HUES48 (cell line): ENCODE results near the gene TREML1.
"Not testable (repeated sequence)": the region's sequence is repeated elsewhere in the genome, so short reads cannot be mapped to it uniquely, and the experiment has no call there.

ENCODE experiments used
- H3K27ac ChIP-seq: one replicate; pipeline ENCODE4 v1.7.0; 2013; ENCODE audit warnings: low read depth, low read length, inconsistent platforms
- H3K27me3 ChIP-seq: 2 replicates; pipeline ENCODE4 v1.6.1; 2013; ENCODE audit warnings: mild to moderate bottlenecking, low read length; ENCODE audit not compliant: control insufficient read depth, insufficient read depth
- H3K36me3 ChIP-seq: 2 replicates; pipeline ENCODE4 v1.6.1; 2013; ENCODE audit warnings: low read length; ENCODE audit not compliant: control insufficient read depth, insufficient read depth
- H3K4me1 ChIP-seq: 2 replicates; pipeline ENCODE4 v1.6.1; 2013; ENCODE audit warnings: mild to moderate bottlenecking, low read length; ENCODE audit not compliant: control insufficient read depth, insufficient read depth
- H3K4me3 ChIP-seq: 2 replicates; pipeline ENCODE4 v1.5.1; 2013; ENCODE audit warnings: mild to moderate bottlenecking, low read depth, low read length
- H3K9ac ChIP-seq: 2 replicates; pipeline ENCODE4 v1.6.1; 2013; ENCODE audit warnings: mild to moderate bottlenecking, low read depth, low read length, moderate library complexity
- H3K9me3 ChIP-seq: 2 replicates; pipeline ENCODE4 v1.6.1; 2013; ENCODE audit warnings: low read length; ENCODE audit not compliant: control insufficient read depth, insufficient read depth

Gene TREML1

DNA sequence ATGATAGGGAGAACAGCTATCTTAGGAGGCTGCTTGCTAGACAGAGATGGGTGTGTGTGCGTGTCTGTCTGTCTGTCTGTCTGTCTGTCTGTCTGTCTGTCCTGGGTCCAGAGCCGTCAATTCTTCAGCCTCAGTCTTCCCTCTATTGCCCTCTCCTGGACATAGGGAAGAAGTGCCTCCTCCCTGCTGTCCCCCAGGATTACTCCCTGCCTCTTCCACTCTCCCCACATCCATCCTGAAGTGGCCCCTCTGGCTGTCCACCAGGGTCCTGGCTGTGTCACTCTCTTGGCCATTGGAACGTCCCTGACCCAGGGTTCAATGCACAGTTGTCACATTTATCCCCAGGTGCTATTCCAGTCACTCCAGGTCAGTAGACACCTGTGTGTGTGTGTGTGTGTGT lies 36.6 kb upstream of the TREML1 start:
- H3K9me3 ChIP-seq = peaks cover 11% of the 10 kb centered on the region; the same call in 1 of the 2 replicates
- H3K9ac ChIP-seq = no peak overlapping the region
- no peaks in the 10 kb centered on the region for H3K36me3 ChIP-seq
- no peaks in the 10 kb centered on the region for H3K27me3 ChIP-seq
- no peaks in the 10 kb centered on the region for H3K4me1 ChIP-seq
- no peak overlapping the region for H3K27ac ChIP-seq
- no peak overlapping the region for H3K4me3 ChIP-seq

DNA sequence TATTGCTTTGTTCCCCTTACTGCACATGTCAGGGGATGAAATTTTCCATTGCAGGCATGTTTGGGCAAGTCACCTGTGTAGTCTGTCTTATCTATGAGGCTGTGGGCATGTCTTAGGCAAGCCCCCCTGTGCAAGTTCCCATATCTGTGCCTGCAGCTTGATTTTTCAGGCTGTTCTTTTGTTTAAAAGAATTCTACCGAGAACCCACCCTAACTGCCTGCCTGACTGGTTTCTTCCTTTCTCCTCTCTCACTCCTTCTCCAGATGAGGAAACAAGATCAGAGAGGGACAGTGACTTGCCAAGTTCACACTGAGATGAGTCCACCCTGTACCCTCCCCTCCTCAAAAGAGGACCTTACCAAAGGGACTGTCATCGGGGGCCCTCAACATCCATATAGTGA lies 35.8 kb upstream of the TREML1 start:
- H3K36me3 ChIP-seq = no peaks in the 10 kb centered on the region
- no peak overlapping the region for H3K27ac ChIP-seq
- no peaks in the 10 kb centered on the region for H3K4me1 ChIP-seq
- H3K9me3 ChIP-seq = peaks cover 11% of the 10 kb centered on the region; the same call in 1 of the 2 replicates
- H3K4me3 ChIP-seq = no peak overlapping the region
- no peaks in the 10 kb centered on the region for H3K27me3 ChIP-seq
- H3K9ac ChIP-seq = no peak overlapping the region

DNA sequence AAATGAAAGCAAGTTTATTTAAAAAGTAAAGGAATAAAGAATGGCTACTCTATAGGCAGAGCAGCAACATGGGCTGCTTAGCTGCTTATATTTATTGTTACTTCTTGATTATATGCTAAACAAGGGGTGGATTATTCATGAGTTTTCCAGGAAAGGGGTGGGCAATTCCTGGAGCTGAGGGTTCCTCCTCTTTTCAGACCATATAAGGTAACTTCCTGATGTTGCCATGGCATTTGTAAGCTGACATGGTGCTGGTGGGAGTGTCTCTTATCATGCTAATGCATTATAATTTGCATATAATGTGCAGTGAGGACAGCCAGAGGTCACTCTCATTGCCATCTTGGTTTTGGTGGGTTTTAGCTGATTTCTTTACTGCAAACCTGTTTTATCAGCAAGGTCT lies 34.9 kb upstream of the TREML1 start:
- H3K27ac ChIP-seq, H3K4me1 ChIP-seq, H3K27me3 ChIP-seq, H3K4me3 ChIP-seq, H3K36me3 ChIP-seq, H3K9ac ChIP-seq: not testable (repeated sequence)
- H3K9me3 ChIP-seq = peaks cover 11% of the 10 kb centered on the region; the same call in 1 of the 2 replicates

DNA sequence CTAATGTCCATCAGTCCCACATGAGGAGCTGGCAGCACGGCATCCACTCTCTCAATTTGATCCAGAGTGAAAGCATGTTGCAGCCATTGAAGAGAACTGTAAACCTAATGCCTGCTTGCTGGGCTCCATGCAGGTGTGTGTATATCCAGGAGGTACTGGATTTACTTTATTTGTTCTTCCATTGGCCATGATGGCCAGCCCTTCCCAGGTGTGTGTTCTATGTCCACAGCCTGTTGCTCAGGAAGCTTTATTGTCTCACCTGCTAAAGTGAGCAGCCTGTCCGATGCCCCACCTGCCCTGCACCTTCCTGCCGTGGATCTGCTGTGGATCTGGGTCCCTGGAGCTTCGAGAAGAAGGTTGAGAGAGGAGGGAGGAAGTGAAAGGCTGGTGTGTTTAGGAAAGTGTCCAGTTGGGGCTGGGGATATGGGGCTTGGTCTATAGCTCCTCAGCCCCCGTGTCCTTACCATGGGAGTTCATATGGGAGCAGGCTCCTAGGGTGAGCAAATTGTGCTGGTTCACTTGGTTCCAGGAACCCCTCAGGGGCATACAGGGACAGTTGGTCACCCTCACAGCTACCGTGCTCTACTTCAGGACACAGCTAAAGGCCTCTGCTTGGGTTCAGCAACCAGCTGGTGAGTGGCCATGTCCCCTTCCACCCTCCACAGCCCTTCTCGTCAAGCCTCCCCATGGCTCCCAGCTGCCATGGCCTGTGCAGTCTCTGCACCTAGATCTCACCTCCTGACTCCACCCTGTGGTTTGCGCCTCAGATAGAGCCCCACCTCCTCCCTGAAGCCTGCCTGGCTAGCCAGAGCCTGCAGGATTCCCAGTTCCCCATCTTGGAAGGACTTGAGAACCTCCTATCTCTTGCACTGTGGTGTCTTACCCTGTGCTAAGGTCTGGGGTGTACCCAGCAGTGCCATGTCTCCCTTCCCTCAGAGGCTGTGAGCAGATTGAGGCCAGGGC lies 34.1 kb upstream of the TREML1 start:
- Histone ChIP-seq H3K27ac (no peak overlapping the region), H3K27me3 (no peaks in the 10 kb centered on the region), H3K9ac (no peak overlapping the region), H3K4me3 (no peak overlapping the region), H3K9me3 (peaks cover 11% of the 10 kb centered on the region; the same call in 1 of the 2 replicates), H3K36me3 (no peaks in the 10 kb centered on the region), H3K4me1 (no peaks in the 10 kb centered on the region)

DNA sequence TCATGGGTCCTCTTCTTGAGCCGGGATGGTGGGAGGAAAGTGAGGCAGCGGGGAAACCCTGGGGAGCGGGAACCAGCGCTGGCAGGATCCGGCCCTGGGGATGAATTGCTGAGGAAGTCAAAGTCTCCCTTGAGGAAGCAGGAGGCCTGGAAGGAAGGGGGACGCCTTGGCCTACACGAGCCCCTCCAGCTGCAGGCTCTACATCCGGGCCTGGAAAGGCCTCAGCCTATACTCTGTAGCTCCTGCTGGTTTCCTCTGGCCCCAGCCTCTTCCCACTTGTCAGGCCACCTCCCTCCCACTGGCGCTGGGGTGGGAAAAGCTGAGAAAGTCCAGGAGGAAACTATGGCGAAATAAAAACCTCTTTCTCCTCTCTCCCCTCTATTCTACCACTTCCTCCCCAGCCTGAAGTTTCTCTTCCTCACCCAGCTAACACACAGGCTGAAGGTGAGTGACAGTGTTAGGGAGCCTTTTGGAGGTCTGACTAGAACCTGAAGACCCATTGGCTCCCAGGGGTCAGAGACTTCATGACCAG lies 31.9 kb upstream of the TREML1 start:
- Histone ChIP-seq H3K4me3 (no peak overlapping the region), H3K9ac (no peak overlapping the region), H3K27ac (no peak overlapping the region), H3K9me3 (peaks cover 11% of the 10 kb centered on the region; the same call in 1 of the 2 replicates), H3K27me3 (no peaks in the 10 kb centered on the region), H3K4me1 (0 out of 2 replicates have a peak, but pooled peaks cover 3% of the 10 kb centered on the region), H3K36me3 (no peaks in the 10 kb centered on the region)

DNA sequence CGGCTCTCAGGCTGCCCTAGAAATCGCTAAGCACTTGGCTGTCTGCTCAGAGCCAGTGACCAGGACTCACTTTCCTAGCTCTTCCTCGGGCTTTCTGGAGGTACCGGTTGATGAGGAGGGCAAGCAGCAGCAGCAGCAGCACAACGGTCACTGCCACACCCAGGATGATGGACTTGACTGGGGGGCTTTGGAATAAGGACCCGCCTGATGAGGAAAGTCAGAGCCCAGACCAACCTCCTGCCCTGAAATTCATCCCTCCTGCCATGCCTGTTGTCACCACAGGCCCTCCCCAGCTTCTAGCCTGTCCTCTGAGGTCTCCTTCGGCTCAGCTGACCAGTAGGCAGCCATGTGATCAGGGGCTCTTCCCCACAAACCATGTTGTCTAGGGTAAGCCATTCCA lies 30.6 kb upstream of the TREML1 start:
- Histone ChIP-seq H3K4me1 (0 out of 2 replicates have a peak, but pooled peaks cover 3% of the 10 kb centered on the region), H3K9me3 (peaks cover 6% of the 10 kb centered on the region; the same call in 1 of the 2 replicates), H3K27me3 (no peaks in the 10 kb centered on the region), H3K4me3 (no peak overlapping the region), H3K36me3 (no peaks in the 10 kb centered on the region), H3K27ac (no peak overlapping the region), H3K9ac (no peak overlapping the region)

DNA sequence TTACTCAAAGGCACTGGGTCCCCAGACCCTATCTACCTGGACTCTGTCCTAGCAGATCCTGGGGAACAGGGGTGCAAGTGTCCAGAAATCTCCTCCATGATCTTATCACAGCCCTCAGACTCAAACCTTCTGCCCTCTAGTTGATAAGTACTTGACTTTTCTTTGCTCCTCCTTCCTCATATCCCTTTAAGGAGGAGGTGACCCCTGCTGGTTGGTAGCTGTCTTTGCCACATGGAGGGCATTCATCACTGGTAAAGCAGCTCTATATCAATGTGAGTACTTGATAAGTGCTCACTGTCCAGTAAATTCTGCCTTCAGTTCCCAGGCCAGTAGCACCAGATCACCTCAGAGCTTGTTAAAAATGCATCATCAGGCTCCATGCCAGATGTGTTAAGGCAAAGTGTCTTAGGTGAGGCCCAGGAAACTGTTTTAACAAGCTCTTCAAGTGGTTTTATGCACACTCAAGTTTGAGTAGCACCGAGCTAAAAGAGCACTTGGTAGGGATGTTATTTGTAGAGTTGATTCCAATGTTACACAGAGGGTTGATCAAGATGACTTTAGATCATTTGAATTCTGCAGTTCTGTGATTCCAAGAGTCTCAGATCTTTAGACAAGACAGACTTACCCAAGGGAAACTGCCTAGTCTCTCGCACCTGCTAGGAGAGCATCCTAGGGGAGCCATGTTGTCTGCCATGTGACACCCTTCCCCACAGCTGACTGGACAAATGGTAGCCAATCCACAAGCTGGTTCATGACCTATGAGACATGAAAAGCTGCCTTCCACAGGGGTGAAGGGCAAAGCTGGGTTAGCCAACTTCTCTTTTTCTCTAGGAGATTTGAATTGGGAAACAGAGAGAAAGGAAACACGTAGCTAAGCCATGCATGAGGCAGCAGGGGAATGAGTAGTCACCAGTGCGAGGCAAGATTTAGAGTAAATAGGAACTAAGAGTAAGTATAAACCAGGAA lies 28.2 kb upstream of the TREML1 start:
- no peak overlapping the region for H3K9ac ChIP-seq
- no peaks in the 10 kb centered on the region for H3K36me3 ChIP-seq
- H3K27me3 ChIP-seq = no peaks in the 10 kb centered on the region
- H3K4me1 ChIP-seq = 0 out of 2 replicates have a peak, but pooled peaks cover 3% of the 10 kb centered on the region
- no peak overlapping the region for H3K27ac ChIP-seq
- no peak overlapping the region for H3K4me3 ChIP-seq
- H3K9me3 ChIP-seq = no peaks in the 10 kb centered on the region

DNA sequence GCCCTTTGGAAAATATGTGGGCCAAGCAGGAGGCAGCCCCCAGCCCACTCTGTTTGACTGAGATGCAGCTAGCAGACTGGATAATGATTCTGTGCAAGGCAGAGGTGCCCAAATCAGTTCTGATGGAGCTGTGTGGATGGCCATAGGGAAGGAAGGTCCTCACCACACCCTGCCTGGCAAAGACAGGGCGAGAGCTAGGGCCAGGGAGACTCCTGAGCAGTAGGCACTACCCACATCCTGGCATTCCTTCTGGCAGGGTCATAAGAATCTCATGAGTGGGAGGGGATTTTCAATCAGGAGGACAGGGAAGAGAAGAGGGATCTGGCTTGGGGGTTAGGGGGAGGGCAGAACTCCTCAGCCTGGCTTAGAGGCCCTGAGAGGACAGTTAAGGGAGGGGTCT lies 27.4 kb upstream of the TREML1 start:
- Histone ChIP-seq H3K27me3 (no peaks in the 10 kb centered on the region), H3K9ac (no peak overlapping the region), H3K9me3 (no peaks in the 10 kb centered on the region), H3K4me1 (0 out of 2 replicates have a peak, but pooled peaks cover 3% of the 10 kb centered on the region), H3K36me3 (no peaks in the 10 kb centered on the region), H3K27ac (no peak overlapping the region), H3K4me3 (no peak overlapping the region)

DNA sequence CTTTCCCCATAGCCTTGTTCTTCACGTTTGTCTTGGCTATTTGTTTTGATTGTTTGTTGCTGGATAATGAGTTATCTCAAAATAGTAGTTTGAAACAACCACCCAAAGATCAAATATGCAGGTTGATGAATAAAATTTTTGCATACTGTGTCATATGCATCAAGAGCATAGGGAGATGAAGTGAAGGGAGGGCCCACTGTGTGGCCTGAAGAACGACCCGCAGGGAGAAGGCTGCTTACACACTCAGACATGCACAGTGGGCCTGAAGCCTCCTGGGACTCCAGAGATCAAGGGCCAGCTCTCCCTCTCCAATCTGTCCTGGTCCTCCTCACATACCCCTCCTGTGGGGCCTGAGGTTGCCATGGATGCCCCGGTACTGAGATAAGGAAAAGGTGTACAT lies 25.0 kb upstream of the TREML1 start:
- 0 out of 2 replicates have a peak, but pooled peaks cover 3% of the 10 kb centered on the region for H3K4me1 ChIP-seq
- no peaks in the 10 kb centered on the region for H3K36me3 ChIP-seq
- H3K9me3 ChIP-seq = no peaks in the 10 kb centered on the region
- H3K9ac ChIP-seq = no peak overlapping the region
- no peaks in the 10 kb centered on the region for H3K27me3 ChIP-seq
- no peak overlapping the region for H3K4me3 ChIP-seq
- no peak overlapping the region for H3K27ac ChIP-seq

DNA sequence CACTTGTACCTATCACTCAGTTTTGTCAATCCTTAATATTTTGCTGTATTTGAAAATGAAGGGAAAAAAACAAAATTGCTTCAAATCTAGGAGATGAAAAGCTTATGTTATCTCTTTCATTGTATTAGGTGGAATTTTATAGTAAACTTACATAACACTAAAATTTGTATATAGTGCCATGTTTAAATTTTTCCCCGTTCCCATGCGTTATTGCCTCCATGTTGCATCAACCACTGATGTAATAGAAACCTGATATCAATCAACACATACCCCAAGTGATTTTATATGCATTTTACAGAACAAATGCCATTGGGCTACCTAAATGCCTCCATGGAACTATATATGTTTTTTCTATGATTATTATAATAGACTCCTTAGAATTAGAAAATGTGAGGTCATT lies 23.5 kb upstream of the TREML1 start:
- no peaks in the 10 kb centered on the region for H3K27me3 ChIP-seq
- no peak overlapping the region for H3K4me3 ChIP-seq
- no peak overlapping the region for H3K27ac ChIP-seq
- no peaks in the 10 kb centered on the region for H3K9me3 ChIP-seq
- H3K9ac ChIP-seq = no peak overlapping the region
- H3K36me3 ChIP-seq = no peaks in the 10 kb centered on the region
- 0 out of 2 replicates have a peak, but pooled peaks cover 3% of the 10 kb centered on the region for H3K4me1 ChIP-seq
